Activated naive CD8-positive, alpha-beta T cell treated with anti-CD3 and anti-CD28 coated beads, Interleukin-2, amount 50 U/mL, for 24 hours (primary cell): Measurements from ENCODE around the gene TCHP.

Source experiments
- ATAC-seq: fragments of 150-1000 bp; cut with Tn5 transposase; one replicate; pipeline ENCODE4 v1.10.0; 2021
- DNase-seq: peaks from one replicate; pipeline ENCODE4 v3.0.0; 2021
- H3K27ac Mint-ChIP-seq: one replicate; pipeline ENCODE4 v1.8.0; 2021; ENCODE audit warnings: mild to moderate bottlenecking, mixed read lengths
- H3K27me3 Mint-ChIP-seq: one replicate; pipeline ENCODE4 v1.8.0; 2021; ENCODE audit warnings: mixed read lengths
- H3K36me3 Mint-ChIP-seq: one replicate; pipeline ENCODE4 v1.8.0; 2021; ENCODE audit warnings: low read depth, mixed read lengths
- H3K4me1 Mint-ChIP-seq: one replicate; pipeline ENCODE4 v1.8.0; 2021; ENCODE audit warnings: mixed read lengths
- H3K4me3 Mint-ChIP-seq: one replicate; pipeline ENCODE4 v1.8.0; 2021; ENCODE audit warnings: mild to moderate bottlenecking, moderate library complexity, mixed read lengths
- H3K9me3 Mint-ChIP-seq: one replicate; pipeline ENCODE4 v1.8.0; 2021; ENCODE audit warnings: mixed read lengths

TCHP gene

GRCh38 chr12:109912855-109913321, 12.8 kb downstream of the TCHP start:
- DNase-seq (no peak), ATAC-seq (no peak)
- Mint-ChIP-seq H3K4me3 (no peak overlapping the region), H3K4me1 (no peaks in the 10 kb centered on the region), H3K9me3 (no peaks in the 10 kb centered on the region), H3K27ac (no peak overlapping the region), H3K27me3 (no peaks in the 10 kb centered on the region), H3K36me3 (peaks cover 43% of the 10 kb centered on the region)

- no peak overlapping the region for H3K4me3 Mint-ChIP-seq
These were observed 14.4 kb downstream of the TCHP start for GRCh38 chr12:109914461-109914860.

GRCh38 chr12:109915171-109916040, 15.3 kb downstream of the TCHP start:
- H3K9me3 Mint-ChIP-seq, result no peaks in the 10 kb centered on the region
- peaks cover 43% of the 10 kb centered on the region for H3K36me3 Mint-ChIP-seq
- H3K27ac Mint-ChIP-seq, result no peak overlapping the region
- H3K27me3 Mint-ChIP-seq, result no peaks in the 10 kb centered on the region
- ATAC-seq (no peak), DNase-seq (no peak)
- no peaks in the 10 kb centered on the region for H3K4me1 Mint-ChIP-seq
- H3K4me3 Mint-ChIP-seq, result no peak overlapping the region

More at GRCh38 chr12:109914461-109914860, 14.4 kb downstream of the TCHP start:
- no peak overlapping the region for H3K27ac Mint-ChIP-seq
- no peak for DNase-seq
- no peaks in the 10 kb centered on the region for H3K27me3 Mint-ChIP-seq
- H3K4me1 Mint-ChIP-seq, result no peaks in the 10 kb centered on the region
- no peak for ATAC-seq
- H3K36me3 Mint-ChIP-seq, result peaks cover 39% of the 10 kb centered on the region
- no peaks in the 10 kb centered on the region for H3K9me3 Mint-ChIP-seq

GRCh38 chr12:109916045-109916444, 16.0 kb downstream of the TCHP start:
- no peak overlapping the region for H3K27ac Mint-ChIP-seq

GRCh38 chr12:109919456-109919855, 19.4 kb downstream of the TCHP start:
- no peaks in the 10 kb centered on the region for H3K27me3 Mint-ChIP-seq
- no peaks in the 10 kb centered on the region for H3K4me1 Mint-ChIP-seq
- DNase-seq (no peak), ATAC-seq (no peak)
- peak overlapping the region; percentile 12 for H3K27ac Mint-ChIP-seq
- H3K9me3 Mint-ChIP-seq, result no peaks in the 10 kb centered on the region
- peaks cover 34% of the 10 kb centered on the region for H3K36me3 Mint-ChIP-seq
- no peak overlapping the region for H3K4me3 Mint-ChIP-seq

More at GRCh38 chr12:109916045-109916444, 16.0 kb downstream of the TCHP start:
- ATAC-seq (no peak), DNase-seq (no peak)
- Mint-ChIP-seq H3K9me3 (no peaks in the 10 kb centered on the region), H3K4me1 (no peaks in the 10 kb centered on the region), H3K4me3 (no peak overlapping the region), H3K27me3 (no peaks in the 10 kb centered on the region), H3K36me3 (peaks cover 40% of the 10 kb centered on the region)

- ATAC-seq (no peak), DNase-seq (no peak)
- H3K27me3 Mint-ChIP-seq, result no peaks in the 10 kb centered on the region
- no peak overlapping the region for H3K27ac Mint-ChIP-seq
- no peaks in the 10 kb centered on the region for H3K4me1 Mint-ChIP-seq
- H3K36me3 Mint-ChIP-seq, result peaks cover 29% of the 10 kb centered on the region
- H3K4me3 Mint-ChIP-seq, result no peak overlapping the region
- H3K9me3 Mint-ChIP-seq, result no peaks in the 10 kb centered on the region
These were observed 20.2 kb downstream of the TCHP start for GRCh38 chr12:109920261-109920780.

GRCh38 chr12:109921982-109922381, 21.9 kb downstream of the TCHP start:
- Mint-ChIP-seq H3K27ac (no peak overlapping the region), H3K4me3 (no peak overlapping the region), H3K9me3 (no peaks in the 10 kb centered on the region), H3K36me3 (peaks cover 25% of the 10 kb centered on the region), H3K4me1 (no peaks in the 10 kb centered on the region), H3K27me3 (no peaks in the 10 kb centered on the region)
- DNase-seq (no peak), ATAC-seq (no peak)

- H3K9me3 Mint-ChIP-seq, result no peaks in the 10 kb centered on the region
- no peaks in the 10 kb centered on the region for H3K4me1 Mint-ChIP-seq
- no peak for DNase-seq
- no peak overlapping the region for H3K4me3 Mint-ChIP-seq
- no peaks in the 10 kb centered on the region for H3K27me3 Mint-ChIP-seq
- H3K36me3 Mint-ChIP-seq, result peaks cover 24% of the 10 kb centered on the region
- no peak for ATAC-seq
- no peak overlapping the region for H3K27ac Mint-ChIP-seq
These were observed 23.0 kb downstream of the TCHP start for GRCh38 chr12:109923038-109923437.

GRCh38 chr12:109923481-109924245, 23.6 kb downstream of the TCHP start:
- no peak overlapping the region for H3K27ac Mint-ChIP-seq
- ATAC-seq, result no peak
- H3K4me1 Mint-ChIP-seq, result no peaks in the 10 kb centered on the region
- DNase-seq, result no peak
- peaks cover 24% of the 10 kb centered on the region for H3K36me3 Mint-ChIP-seq
- H3K9me3 Mint-ChIP-seq, result no peaks in the 10 kb centered on the region
- H3K27me3 Mint-ChIP-seq, result no peaks in the 10 kb centered on the region
- H3K4me3 Mint-ChIP-seq, result no peak overlapping the region

GRCh38 chr12:109925185-109925840, 25.2 kb downstream of the TCHP start:
- Mint-ChIP-seq H3K4me1 (no peaks in the 10 kb centered on the region), H3K27me3 (no peaks in the 10 kb centered on the region), H3K27ac (no peak overlapping the region), H3K36me3 (peaks cover 15% of the 10 kb centered on the region), H3K4me3 (no peak overlapping the region), H3K9me3 (no peaks in the 10 kb centered on the region)
- ATAC-seq (no peak), DNase-seq (no peak)

GRCh38 chr12:109926016-109926415, 25.9 kb downstream of the TCHP start:
- ATAC-seq, result no peak
- Mint-ChIP-seq H3K27me3 (no peaks in the 10 kb centered on the region), H3K4me3 (no peak overlapping the region), H3K36me3 (peaks cover 12% of the 10 kb centered on the region), H3K27ac (no peak overlapping the region), H3K4me1 (no peaks in the 10 kb centered on the region), H3K9me3 (no peaks in the 10 kb centered on the region)
- DNase-seq, result no peak

- H3K9me3 Mint-ChIP-seq, result no peaks in the 10 kb centered on the region
- no peaks in the 10 kb centered on the region for H3K27me3 Mint-ChIP-seq
- ATAC-seq (no peak), DNase-seq (no peak)
- no peak overlapping the region for H3K27ac Mint-ChIP-seq
- no peak overlapping the region for H3K4me3 Mint-ChIP-seq
- no peaks in the 10 kb centered on the region for H3K4me1 Mint-ChIP-seq
- peaks cover 10% of the 10 kb centered on the region for H3K36me3 Mint-ChIP-seq
These were observed 26.6 kb downstream of the TCHP start for GRCh38 chr12:109926488-109927210.

GRCh38 chr12:109927622-109928021, 27.5 kb downstream of the TCHP start:
- Mint-ChIP-seq H3K36me3 (peaks cover 15% of the 10 kb centered on the region), H3K27ac (no peak overlapping the region), H3K4me1 (no peaks in the 10 kb centered on the region), H3K4me3 (no peak overlapping the region), H3K27me3 (no peaks in the 10 kb centered on the region), H3K9me3 (no peaks in the 10 kb centered on the region)
- ATAC-seq, result peak; percentile 57
- DNase-seq, result peak; percentile 39
